GM23338 (cell line): ENCODE results near the gene SMYD3. TPM values are rescaled to one million over a fixed set of nuclear protein-coding genes. Genes with fewer than 3 reads are reported as not detected.

Source experiments
- ATAC-seq: fragments of 200-7000 bp; cut with Tn5 transposase; 3 replicates; pipeline ENCODE4 v1.9.1; 2020
- DNase-seq: peaks from one replicate; pipeline ENCODE4 v3.0.0-alpha.2; 2015; ENCODE audit warnings: low spot score
- H2AFZ ChIP-seq: fragments of 200-600 bp; sonication (generic); 2 replicates; pipeline ENCODE4 v1.8.0; 2016; ENCODE audit warnings: antibody characterized with exemption, mild to moderate bottlenecking, moderate library complexity
- H3F3A ChIP-seq: fragments of 200-600 bp; sonication (generic); replicated peaks from 2 replicates; pipeline ENCODE4 v1.8.0; 2017; ENCODE audit warnings: antibody characterized with exemption, mixed run types, low read depth
- H3K27ac ChIP-seq: fragments of 200-600 bp; sonication (generic); 2 replicates; pipeline ENCODE4 v1.6.1; 2016; ENCODE audit warnings: low read depth
- H3K27me3 ChIP-seq: fragments of 200-600 bp; sonication (generic); 2 replicates; pipeline ENCODE4 v1.8.0; 2016; ENCODE audit warnings: mild to moderate bottlenecking, mixed run types, moderate library complexity; ENCODE audit not compliant: insufficient read depth
- H3K36me3 ChIP-seq: fragments of 200-600 bp; sonication (generic); 2 replicates; pipeline ENCODE4 v1.8.0; 2016; ENCODE audit warnings: mild to moderate bottlenecking; ENCODE audit not compliant: insufficient read depth
- H3K4me1 ChIP-seq: fragments of 200-600 bp; sonication (generic); 2 replicates; pipeline ENCODE4 v1.8.0; 2016; ENCODE audit warnings: mild to moderate bottlenecking, moderate library complexity; ENCODE audit not compliant: insufficient read depth
- H3K4me2 ChIP-seq: fragments of 200-600 bp; sonication (generic); 2 replicates; pipeline ENCODE4 v1.7.1; 2017; ENCODE audit warnings: mixed run types
- H3K4me3 ChIP-seq: fragments of 200-600 bp; sonication (generic); 2 replicates; pipeline ENCODE4 v1.6.1; 2016; ENCODE audit warnings: mixed run types
- H3K79me2 ChIP-seq: fragments of 200-600 bp; sonication (generic); replicated peaks from 2 replicates; pipeline ENCODE4 v1.8.0; 2017; ENCODE audit warnings: mild to moderate bottlenecking; ENCODE audit not compliant: insufficient read depth
- H3K9me2 ChIP-seq: fragments of 200-600 bp; sonication (generic); 2 replicates; pipeline ENCODE4 v1.8.0; 2017; ENCODE audit not compliant: insufficient read depth
- H4K20me1 ChIP-seq: fragments of 200-600 bp; sonication (generic); replicated peaks from 2 replicates; pipeline ENCODE4 v1.8.0; 2017; ENCODE audit warnings: mild to moderate bottlenecking; ENCODE audit not compliant: insufficient read depth
- H3K27ac Mint-ChIP-seq: 2 replicates; pipeline ENCODE4 v1.8.0; 2020; ENCODE audit warnings: inconsistent platforms, mild to moderate bottlenecking, moderate library complexity, mixed read lengths
- H3K27me3 Mint-ChIP-seq: 3 replicates; pipeline ENCODE4 v1.8.0; 2022; ENCODE audit warnings: low read depth, mild to moderate bottlenecking, moderate library complexity, mixed read lengths, inconsistent platforms; ENCODE audit not compliant: insufficient read depth, poor library complexity
- H3K36me3 Mint-ChIP-seq: 3 replicates; pipeline ENCODE4 v1.8.0; 2021; ENCODE audit warnings: low read depth, mild to moderate bottlenecking, inconsistent platforms, moderate library complexity, mixed read lengths
- H3K4me1 Mint-ChIP-seq: 3 replicates; pipeline ENCODE4 v1.8.0; 2020; ENCODE audit warnings: mild to moderate bottlenecking, inconsistent platforms, mixed read lengths
- H3K4me3 Mint-ChIP-seq: 3 replicates; pipeline ENCODE4 v1.8.0; 2021; ENCODE audit warnings: moderate library complexity, mild to moderate bottlenecking, inconsistent platforms, mixed read lengths
- H3K9me3 Mint-ChIP-seq: 3 replicates; pipeline ENCODE4 v1.8.0; 2020; ENCODE audit warnings: moderate library complexity, mild to moderate bottlenecking, inconsistent platforms, mixed read lengths
- CREB1 ChIP-seq: fragments of 250-450 bp; sonication (Bioruptor Pico); IDR thresholded peaks from 2 replicates; pipeline ENCODE4 v1.5.0; 2020; ENCODE audit warnings: low read depth, mild to moderate bottlenecking, moderate library complexity
- CTCF ChIP-seq, 2 experiments: fragments of 200-600 bp in 1 of 2; sonication (generic) in 1 of 2; conservative IDR thresholded peaks; 2 replicates each; pipeline versions ENCODE4 v1.5.1 to v1.6.1; 2016 to 2017; ENCODE audit warnings: antibody characterized with exemption in 2 of 2, low read depth in 2 of 2, mild to moderate bottlenecking in 2 of 2, moderate library complexity in 1 of 2
- ETS1 ChIP-seq: IDR thresholded peaks from 2 replicates; pipeline ENCODE4 v1.6.1; 2016; ENCODE audit warnings: antibody characterized with exemption
- EZH2 ChIP-seq: fragments of 200-600 bp; sonication (generic); IDR thresholded peaks from one replicate; pipeline ENCODE4 v1.8.0; 2017; ENCODE audit warnings: antibody characterized with exemption, mild to moderate bottlenecking, low read depth; ENCODE audit not compliant: unreplicated experiment
- EZH2phosphoT487 ChIP-seq: fragments of 200-600 bp; sonication (generic); IDR thresholded peaks from one replicate; pipeline ENCODE4 v1.8.1; 2018; ENCODE audit warnings: antibody characterized with exemption; ENCODE audit not compliant: unreplicated experiment
- JUNB ChIP-seq: IDR thresholded peaks from one replicate; pipeline ENCODE4 v1.6.1; 2016; ENCODE audit warnings: antibody characterized with exemption; ENCODE audit not compliant: unreplicated experiment
- NANOG ChIP-seq: IDR thresholded peaks from 2 replicates; pipeline ENCODE4 v1.6.1; 2016; ENCODE audit warnings: antibody characterized with exemption, borderline replicate concordance
- POLR2AphosphoS5 ChIP-seq: IDR thresholded peaks from 2 replicates; pipeline ENCODE4 v1.6.1; 2016; ENCODE audit warnings: antibody characterized with exemption, low read depth
- REST ChIP-seq: IDR thresholded peaks from one replicate; pipeline ENCODE4 v1.6.1; 2018; ENCODE audit warnings: antibody characterized with exemption; ENCODE audit not compliant: unreplicated experiment
- STAT1 ChIP-seq: IDR thresholded peaks from one replicate; pipeline ENCODE4 v1.6.1; 2016; ENCODE audit warnings: antibody characterized with exemption; ENCODE audit not compliant: unreplicated experiment
- ZNF114 ChIP-seq: fragments of 250-450 bp; sonication (Bioruptor Pico); IDR thresholded peaks from 2 replicates; pipeline ENCODE4 v1.5.0; 2020; ENCODE audit warnings: mild to moderate bottlenecking, moderate library complexity
- ZNF331 ChIP-seq: fragments of 250-450 bp; sonication (Bioruptor Pico); IDR thresholded peaks from 2 replicates; pipeline ENCODE4 v1.5.0; 2020; ENCODE audit warnings: low read depth, mild to moderate bottlenecking, moderate library complexity
- ZNF462 ChIP-seq: fragments of 250-450 bp; sonication (Bioruptor Pico); IDR thresholded peaks from 2 replicates; pipeline ENCODE4 v1.5.0; 2020; ENCODE audit warnings: mild to moderate bottlenecking, moderate library complexity
- polyA plus RNA-seq: library from polyadenylated mRNA; unstranded; fragments of >200 nt; fragmentation: Nextera tagmentation; extraction: Ambion mirVana; gene quantifications from 2 replicates; pipeline ENCODE4 v1.2.1, GENCODE V29; 2016
- total RNA-seq: library from RNA; depleted of rRNA; stranded (reverse); fragments of >200 nt; shearing (Covaris generic); gene quantifications from 2 replicates; pipeline ENCODE4 v1.2.3, GENCODE V29; 2014

SMYD3 gene
- total and polyA plus RNA-seq, 2 experiments from 2014 or later = 31.8 to 34.4 TPM

GRCh38 chr1:246544001-246544400 is 36.9 kb upstream of the SMYD3 start:
- H3K27ac Mint-ChIP-seq = no peak overlapping the region
- H3K27me3 ChIP-seq = no peaks in the 10 kb centered on the region
- H3K4me3 ChIP-seq = no peak overlapping the region
- H3K36me3 ChIP-seq = peaks cover 32% of the 10 kb centered on the region
- no peaks in the 10 kb centered on the region for H3K9me2 ChIP-seq
- H4K20me1 ChIP-seq = no peaks in the 10 kb centered on the region; the same call in 1 of the 2 replicates
- no peak overlapping the region for H3K4me2 ChIP-seq
- no peak overlapping the region for H3K27ac ChIP-seq
- TF ChIP-seq NANOG (no peak), JUNB (no peak), REST (no peak), ETS1 (no peak), STAT1 (no peak), ZNF462 (no peak), CREB1 (CRISPR knock-in tag) (no peak), EZH2 (no peak), CTCF (conservative IDR thresholded peaks at IDR 0.05; ENCODE audit: low read depth in 2 of 2) (no peak), ZNF114 (CRISPR knock-in tag) (no peak), ZNF331 (CRISPR knock-in tag) (no peak), POLR2AphosphoS5 (no peak), EZH2phosphoT487 (no peak)
- H3K27me3 Mint-ChIP-seq = peaks cover 3% of the 10 kb centered on the region
- no peaks in the 10 kb centered on the region for H3F3A ChIP-seq
- no peak overlapping the region for H2AFZ ChIP-seq
- no peaks in the 10 kb centered on the region for H3K4me1 ChIP-seq
- H3K9me3 Mint-ChIP-seq = no peaks in the 10 kb centered on the region
- ATAC-seq (no peak), DNase-seq (no peak)
- H3K4me1 Mint-ChIP-seq = no peaks in the 10 kb centered on the region
- no peaks in the 10 kb centered on the region for H3K79me2 ChIP-seq
- peaks cover 45% of the 10 kb centered on the region for H3K36me3 Mint-ChIP-seq
- no peak overlapping the region for H3K4me3 Mint-ChIP-seq
